ENCODE data around the gene PDE4A.

The PDE4A gene

DNA sequence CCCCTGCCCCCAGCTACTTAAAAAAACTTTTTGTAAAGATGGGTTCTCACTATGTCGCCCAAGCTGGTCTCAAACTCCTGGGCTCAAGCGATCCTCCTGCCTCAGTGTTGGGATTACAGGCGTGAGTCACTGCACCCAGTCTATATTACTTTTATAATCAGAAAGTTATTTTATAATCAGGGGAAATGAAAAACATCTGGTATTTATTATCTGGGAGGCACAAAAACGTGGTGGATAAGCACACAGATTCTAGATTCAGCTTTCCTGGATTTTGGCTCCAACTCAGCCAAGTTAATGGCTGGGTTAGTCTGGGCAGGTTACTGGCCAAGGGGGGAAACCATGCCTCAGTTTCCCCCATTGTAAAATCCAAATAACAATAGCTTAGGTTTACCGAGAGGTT is 58.1 kb downstream of the PDE4A start:
- DNase-seq (ENCODE audit: insufficient read length, low spot score) (no peak), FAIRE-seq (no peak)
- TF ChIP-seq POLR2A (IDR thresholded peaks at IDR 0.05; ENCODE audit: low read depth, low read length) = no peak

DNA sequence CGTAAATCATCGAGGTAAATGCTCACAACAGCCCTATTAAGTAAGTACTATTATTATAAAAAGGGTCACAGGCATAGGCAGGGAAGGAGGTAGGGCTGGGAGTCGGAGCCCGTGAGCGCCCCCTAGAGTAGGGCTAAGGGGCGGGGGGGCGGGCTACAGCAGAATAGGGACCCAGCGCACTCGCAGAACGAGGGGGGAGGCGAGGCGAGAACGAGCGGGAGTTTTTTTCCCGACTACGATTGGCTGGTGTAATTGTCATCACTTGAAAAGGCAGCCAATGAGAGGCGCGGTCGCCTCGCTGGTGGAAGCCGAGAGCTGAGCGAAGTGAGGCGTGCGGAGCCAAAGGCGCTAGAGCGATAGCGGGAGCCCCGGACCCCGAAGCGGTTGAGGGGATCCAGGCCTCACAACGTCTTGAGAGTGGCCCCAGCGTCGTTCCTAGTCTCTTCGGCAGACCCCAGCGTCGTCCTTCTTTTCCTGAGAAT is 58.6 kb downstream of the PDE4A start:
- DNase-seq (ENCODE audit: insufficient read length, low spot score) (peak; percentile 85), FAIRE-seq (peak; percentile 36)
- TF ChIP-seq POLR2A (IDR thresholded peaks at IDR 0.05; ENCODE audit: low read depth, low read length) = peak; percentile 60

DNA sequence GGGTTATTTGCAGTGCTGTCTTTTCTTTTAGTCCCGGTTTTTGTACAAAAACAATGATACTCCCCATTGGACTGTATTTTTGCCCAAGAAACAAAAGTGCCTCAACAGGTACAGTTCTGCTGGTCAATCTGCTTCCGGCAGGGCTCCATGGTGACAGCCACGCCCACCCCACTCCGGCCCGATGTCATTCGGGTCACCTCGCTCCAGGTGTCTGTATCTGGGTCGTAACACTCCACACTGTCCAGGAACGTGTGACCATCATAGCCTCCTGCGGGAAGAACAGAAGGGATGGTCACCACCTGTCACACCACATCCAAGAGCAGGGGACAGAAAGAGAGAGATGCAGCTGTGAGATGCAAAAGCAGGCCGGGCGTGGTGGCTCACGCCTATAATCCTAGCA is 66.2 kb downstream of the PDE4A start:
- FAIRE-seq (no peak), DNase-seq (ENCODE audit: insufficient read length, low spot score) (no peak)

DNA sequence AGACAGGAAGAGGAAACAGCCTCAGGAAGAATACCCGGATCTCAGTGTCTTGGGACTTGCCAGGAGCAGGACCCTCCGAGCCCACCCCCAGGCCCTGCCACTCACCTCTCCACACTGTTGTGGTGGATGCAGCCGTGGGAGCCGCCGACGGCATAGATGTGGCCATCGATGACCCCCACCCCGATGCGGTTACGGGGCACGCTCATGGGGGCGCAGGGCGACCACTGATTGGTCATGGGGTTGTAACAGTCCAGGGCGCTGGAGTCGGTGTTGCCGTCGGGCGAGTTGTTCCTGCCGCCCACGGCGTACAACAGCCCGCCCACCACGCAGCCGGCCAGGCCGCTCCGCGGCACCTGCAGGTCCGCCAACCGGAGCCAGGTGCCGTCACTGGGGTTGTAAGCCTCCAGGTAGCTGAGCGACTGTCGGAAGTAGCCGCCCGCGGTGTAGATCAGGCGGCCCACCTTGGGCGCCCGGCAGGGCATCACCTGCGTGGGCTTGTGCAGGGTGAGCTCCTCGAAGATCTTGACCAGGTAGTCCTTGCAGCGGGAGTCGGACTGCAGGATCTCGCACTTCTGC is 71.2 kb downstream of the PDE4A start:
- DNase-seq (ENCODE audit: insufficient read length, low spot score) = no peak
- FAIRE-seq = no peak
- no peak for TF ChIP-seq POLR2A (IDR thresholded peaks at IDR 0.05; ENCODE audit: low read depth, low read length)

More for the DNA sequence above, 66.2 kb downstream of the PDE4A start:
- no peak for TF ChIP-seq POLR2A (IDR thresholded peaks at IDR 0.05; ENCODE audit: low read depth, low read length)

DNA sequence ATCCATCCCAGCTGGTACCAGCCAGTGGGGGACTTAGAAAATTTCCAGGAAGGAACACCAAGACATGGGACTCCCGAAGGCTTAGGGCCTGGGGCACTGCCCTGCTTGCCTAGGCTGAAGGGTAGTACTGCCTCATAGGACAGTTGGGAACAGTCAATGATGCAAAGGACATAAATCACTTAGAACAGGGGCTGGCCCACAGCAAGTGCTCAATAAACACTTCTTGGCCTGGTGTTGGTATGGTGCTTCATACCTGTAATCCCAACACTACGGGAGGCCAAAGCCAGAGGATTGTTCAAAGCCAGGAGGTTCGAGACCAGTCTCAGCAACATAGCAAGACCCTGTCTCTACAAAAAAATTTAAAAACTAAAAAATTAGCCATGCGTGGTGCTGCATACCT is 77.0 kb downstream of the PDE4A start:
- DNase-seq (ENCODE audit: insufficient read length, low spot score) = no peak
- FAIRE-seq = no peak
- TF ChIP-seq POLR2A (IDR thresholded peaks at IDR 0.05; ENCODE audit: low read depth, low read length) = no peak

DNA sequence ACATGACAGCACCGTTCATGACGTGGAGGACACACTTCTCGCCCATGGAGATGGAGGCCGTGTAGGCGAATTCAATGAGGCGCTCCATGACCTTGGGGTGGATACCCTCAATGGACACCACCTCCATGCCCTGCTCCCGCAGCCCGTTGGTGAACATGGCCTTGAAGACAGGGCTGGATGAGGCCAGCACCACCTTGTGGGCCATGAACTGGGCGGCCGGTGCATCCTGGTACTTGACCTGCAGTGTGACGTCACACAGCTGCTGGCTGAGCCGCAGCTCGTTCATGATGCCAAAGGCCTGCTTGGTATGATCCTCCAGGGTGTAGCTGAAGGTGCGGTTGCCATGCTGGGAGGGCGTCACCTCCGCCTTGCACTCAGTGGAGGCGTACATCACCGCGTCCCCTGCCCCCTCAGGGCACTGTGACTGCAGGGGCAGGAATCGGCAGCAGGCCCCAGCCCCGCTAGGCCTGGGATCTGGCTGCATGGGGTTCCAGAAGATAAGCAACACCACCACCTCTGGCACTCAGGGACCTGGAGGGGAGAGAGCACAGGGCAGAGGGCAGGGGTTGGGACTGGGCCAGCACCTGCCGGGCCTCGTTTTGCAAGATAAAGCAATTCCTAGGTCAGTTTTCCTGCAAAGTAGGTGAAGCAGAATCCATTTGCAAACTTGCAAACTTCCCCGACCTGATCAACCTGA is 79.4 kb downstream of the PDE4A start:
- FAIRE-seq (no peak), DNase-seq (ENCODE audit: insufficient read length, low spot score) (no peak)
- no peak for TF ChIP-seq POLR2A (IDR thresholded peaks at IDR 0.05; ENCODE audit: low read depth, low read length)

DNA sequence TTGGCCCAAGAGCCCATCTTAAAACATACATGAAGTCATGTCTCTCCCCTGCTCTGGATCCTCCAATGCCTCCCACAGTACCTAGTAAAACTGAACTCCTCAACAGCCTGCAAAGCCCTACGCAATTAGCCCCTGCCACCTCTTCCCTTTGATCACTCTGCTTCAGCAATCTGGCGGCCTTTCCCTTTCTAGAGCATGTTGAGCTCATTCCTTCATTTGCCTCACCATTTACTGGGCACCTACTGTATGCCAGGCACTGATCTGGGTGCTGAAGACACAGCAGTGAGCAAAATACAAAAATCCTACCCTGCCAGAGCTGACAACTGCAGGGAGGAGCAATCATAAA is 79.9 kb downstream of the PDE4A start:
- TF ChIP-seq POLR2A (IDR thresholded peaks at IDR 0.05; ENCODE audit: low read depth, low read length) = no peak
- DNase-seq (ENCODE audit: insufficient read length, low spot score) (no peak), FAIRE-seq (no peak)

DNA sequence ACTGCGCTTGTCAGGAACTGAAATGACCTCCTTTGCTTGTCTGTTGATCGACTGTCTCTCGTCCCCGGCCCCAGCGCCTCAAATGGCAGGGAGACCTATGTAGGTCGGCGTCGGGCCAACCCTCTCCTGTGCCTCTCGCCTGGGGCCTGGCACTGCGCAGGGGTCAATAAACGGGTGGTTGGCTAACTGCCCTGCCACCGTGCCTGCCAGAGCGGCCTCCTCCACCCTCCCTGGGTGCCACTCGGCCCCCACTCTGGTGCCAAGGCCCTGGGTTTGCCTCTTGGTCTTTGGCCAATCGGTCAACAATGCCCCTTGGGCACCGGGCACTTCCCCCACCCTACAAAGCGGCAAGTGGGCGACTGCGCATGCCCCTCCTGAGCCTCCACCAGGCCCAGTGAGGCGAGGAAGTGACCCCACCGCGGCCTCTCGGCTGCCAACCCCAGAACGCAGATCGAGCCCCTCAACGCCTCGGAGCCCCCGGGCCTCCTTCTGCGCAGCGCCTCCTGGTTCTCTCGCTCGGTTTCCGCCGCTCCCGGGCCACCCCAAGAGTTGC is 81.7 kb downstream of the PDE4A start:
- FAIRE-seq = no peak
- TF ChIP-seq POLR2A (IDR thresholded peaks at IDR 0.05; ENCODE audit: low read depth, low read length) = peak; percentile 13; the same call in 1 of the 2 replicates
- peak; percentile 61 for DNase-seq (ENCODE audit: insufficient read length, low spot score)

DNA sequence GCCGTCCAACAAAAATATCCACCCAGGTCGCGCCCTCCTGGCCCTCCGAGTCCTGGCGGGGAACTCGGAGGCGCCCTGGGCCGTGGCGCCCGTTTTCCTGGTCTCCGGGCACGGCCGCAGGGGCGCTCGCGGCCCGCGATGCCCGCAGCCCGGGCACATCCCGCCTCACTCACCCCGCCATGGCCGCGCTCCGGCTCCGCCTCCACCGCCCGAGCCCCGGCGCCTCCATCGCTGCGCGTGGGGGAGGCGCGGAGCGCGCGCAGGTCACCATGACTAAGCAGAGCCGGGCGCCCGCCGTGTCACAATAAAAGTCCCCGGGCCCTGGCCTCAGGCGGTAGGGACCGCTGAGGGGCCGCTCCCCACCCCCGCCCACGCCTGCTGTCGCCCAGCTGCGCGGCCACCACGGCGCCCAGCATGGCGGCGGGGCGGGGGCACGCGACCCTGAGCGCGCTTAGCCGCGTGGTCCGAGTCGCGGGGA is 82.2 kb downstream of the PDE4A start:
- DNase-seq (ENCODE audit: insufficient read length, low spot score) (peak; percentile 95), FAIRE-seq (no peak)
- TF ChIP-seq POLR2A (IDR thresholded peaks at IDR 0.05; ENCODE audit: low read depth, low read length) = peak; percentile 66

DNA sequence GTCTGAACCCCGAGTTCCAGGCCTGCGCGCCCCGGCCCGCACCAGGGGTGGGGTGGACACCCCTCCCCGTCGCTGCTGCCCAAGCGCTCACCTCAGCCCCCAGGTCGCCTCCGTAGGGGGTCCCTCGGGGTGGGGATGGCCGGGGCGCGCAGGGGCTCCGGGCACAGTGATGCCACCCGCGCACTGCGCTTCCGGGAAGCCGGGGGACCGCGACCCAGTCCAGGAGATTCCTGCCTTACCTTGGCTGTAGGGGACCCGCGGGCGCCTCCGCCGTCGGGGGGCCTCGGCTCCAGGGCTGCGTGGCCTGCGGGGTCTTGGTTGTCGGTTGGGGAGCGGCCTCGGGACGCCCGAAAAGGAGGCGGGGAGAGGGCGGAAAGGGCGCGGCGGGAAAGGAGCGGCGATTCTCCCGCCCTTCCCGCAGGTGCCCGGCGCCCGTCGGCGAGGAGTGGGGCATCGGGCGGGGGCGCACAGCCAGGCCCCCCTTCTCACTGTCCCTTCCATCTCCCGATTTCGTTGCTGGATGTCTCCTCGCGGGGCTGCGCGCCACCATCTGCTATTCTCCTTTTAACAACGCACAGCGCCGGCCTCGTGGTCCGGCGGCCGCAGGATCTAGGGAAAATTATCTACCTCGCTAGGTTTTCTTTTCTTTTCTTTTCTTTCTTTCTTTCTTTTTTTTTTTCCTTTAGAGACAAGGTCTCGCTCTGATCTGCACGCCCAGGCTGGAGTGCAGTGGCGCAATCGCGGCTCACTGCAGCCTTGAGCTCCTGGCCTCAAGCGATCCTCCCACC is 82.9 kb downstream of the PDE4A start, which contains the start of gene KEAP1:
TSS of gene KEAP1 (minus strand) at position 355 of the 788 bp plus-strand sequence. CDS start 3,323 bp downstream, outside the sequence.
- FAIRE-seq (no peak), DNase-seq (ENCODE audit: insufficient read length, low spot score) (no peak)
- TF ChIP-seq POLR2A (IDR thresholded peaks at IDR 0.05; ENCODE audit: low read depth, low read length) = no peak; the same call in 1 of the 2 replicates

DNA sequence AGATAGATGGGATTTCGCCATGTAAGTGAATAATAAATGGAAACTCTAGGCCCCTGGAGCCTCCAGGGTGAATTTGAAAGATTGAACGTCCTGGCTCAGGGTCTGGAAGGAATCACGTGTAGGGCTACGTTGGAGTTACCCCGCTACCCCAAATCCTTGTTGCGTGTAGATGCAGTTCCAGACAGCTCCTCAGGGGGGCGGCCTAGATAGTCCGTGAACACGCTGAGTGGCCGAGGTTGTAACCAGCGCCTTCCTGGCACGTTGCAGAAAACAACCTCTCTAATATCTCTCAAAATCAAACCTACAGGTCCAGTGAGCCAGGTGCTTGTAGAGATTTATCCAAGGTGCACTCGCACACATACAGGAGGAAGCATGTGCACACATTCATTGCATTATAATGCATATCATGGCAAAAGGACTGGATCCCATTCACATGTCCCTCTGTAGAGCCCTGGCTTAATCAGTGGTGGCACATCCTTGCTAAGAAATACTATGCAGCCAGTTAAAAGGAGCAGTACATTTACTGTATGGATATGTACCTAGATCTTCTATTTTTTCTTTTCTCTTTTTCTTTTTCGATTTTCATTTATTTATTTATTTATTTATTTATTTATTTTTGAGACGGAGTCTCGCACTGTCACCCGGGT is 85.4 kb downstream of the PDE4A start:
- peak; percentile 67 for DNase-seq (ENCODE audit: insufficient read length, low spot score)
- no peak for FAIRE-seq
- TF ChIP-seq POLR2A (IDR thresholded peaks at IDR 0.05; ENCODE audit: low read depth, low read length) = no peak

DNA sequence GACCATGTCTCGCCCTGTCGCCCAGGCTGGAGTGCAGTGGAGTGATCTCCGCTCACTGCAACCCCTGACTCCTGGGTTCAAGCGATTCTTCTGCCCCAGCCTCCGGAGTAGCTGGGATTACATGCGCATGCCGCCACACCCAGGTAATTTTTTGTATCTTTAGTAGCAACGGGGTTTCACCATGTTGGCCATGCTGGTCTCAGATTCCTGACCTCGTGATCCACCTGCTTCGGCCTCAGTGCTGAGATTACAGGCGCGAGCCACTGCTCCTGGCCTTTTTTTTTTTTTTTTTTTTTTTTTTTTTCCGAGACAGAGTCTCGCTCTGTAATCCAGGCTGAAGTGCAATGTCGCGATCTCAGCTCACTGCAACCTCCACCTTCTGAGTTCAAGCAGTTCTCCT is 87.7 kb downstream of the PDE4A start:
- no peak for TF ChIP-seq POLR2A (IDR thresholded peaks at IDR 0.05; ENCODE audit: low read depth, low read length)
- no peak for FAIRE-seq
- DNase-seq (ENCODE audit: insufficient read length, low spot score) = no peak

DNA sequence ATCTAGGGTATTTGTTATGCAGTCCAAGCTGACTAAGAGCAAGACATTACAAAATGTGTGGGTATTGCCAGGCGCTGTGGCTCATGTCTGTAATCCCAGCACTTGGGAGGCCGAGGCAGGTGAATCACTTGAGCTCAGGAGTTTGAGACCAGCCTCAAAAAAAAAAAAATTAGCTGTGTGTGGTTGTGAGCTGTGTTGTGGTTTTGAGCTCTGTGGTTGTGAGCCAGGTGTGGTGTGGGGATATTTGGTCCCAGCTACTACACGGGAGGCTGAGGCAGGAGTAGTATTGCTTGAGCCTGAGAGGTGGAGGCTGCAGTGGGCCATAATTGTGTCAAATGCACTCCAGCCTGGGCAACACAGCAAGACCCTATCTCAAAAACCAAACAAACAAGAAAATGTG is 88.4 kb downstream of the PDE4A start:
- no peak for DNase-seq (ENCODE audit: insufficient read length, low spot score)
- FAIRE-seq = no peak
- no peak for TF ChIP-seq POLR2A (IDR thresholded peaks at IDR 0.05; ENCODE audit: low read depth, low read length)
